ENCODE measurements around the gene DOCK4.

DOCK4 gene

GRCh38 chr7:112031689-112032088 is 174.5 kb downstream of the DOCK4 start:
- no peaks in the 10 kb centered on the region for H3K9me3 ChIP-seq (ENCODE audit: severe bottlenecking)
- H3K4me3 ChIP-seq (ENCODE audit: low read depth, low read length), result no peak overlapping the region
- no peak overlapping the region for H3K27ac ChIP-seq
- H3K36me3 ChIP-seq, result no peaks in the 10 kb centered on the region
- no peak for DNase-seq
- no peaks in the 10 kb centered on the region for H3K27me3 ChIP-seq (ENCODE audit: insufficient read depth, low read depth, severe bottlenecking)
- TF ChIP-seq CTCF (IDR thresholded peaks at IDR 0.05; ENCODE audit: low read depth, low read length), result no peak

GRCh38 chr7:112025556-112025955 is 180.6 kb downstream of the DOCK4 start:
- no peak for TF ChIP-seq CTCF (IDR thresholded peaks at IDR 0.05; ENCODE audit: low read depth, low read length)
- DNase-seq, result no peak

DNA sequence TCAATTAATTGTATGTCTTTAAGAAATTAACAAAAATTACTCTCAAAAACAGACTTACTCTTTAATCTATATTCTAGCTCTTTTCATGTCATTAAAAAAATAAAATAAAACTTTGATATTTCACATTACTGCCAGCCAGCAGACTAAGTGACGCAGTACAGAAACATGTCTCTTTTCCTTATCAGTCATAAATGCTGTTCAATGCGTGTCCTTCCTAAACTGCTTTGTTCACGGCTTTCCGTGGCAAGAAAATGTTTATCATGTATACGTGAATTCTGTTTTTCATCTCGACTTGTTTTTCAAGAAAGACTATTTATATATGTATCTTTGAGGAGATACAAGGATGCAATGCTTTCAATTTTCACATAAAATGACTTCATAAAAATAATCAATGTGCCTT is 182.4 kb downstream of the DOCK4 start:
- no peak for DNase-seq
- Histone ChIP-seq H3K27ac (no peak overlapping the region), H3K36me3 (no peaks in the 10 kb centered on the region), H3K27me3 (ENCODE audit: insufficient read depth, low read depth, severe bottlenecking) (no peaks in the 10 kb centered on the region), H3K4me3 (ENCODE audit: low read depth, low read length) (no peak overlapping the region), H3K9me3 (ENCODE audit: severe bottlenecking) (no peaks in the 10 kb centered on the region)
- no peak for TF ChIP-seq CTCF (IDR thresholded peaks at IDR 0.05; ENCODE audit: low read depth, low read length)

More at GRCh38 chr7:112025556-112025955, 180.6 kb downstream of the DOCK4 start:
- H3K36me3 ChIP-seq, result no peaks in the 10 kb centered on the region
- H3K4me3 ChIP-seq (ENCODE audit: low read depth, low read length), result no peak overlapping the region
- no peaks in the 10 kb centered on the region for H3K9me3 ChIP-seq (ENCODE audit: severe bottlenecking)
- no peaks in the 10 kb centered on the region for H3K27me3 ChIP-seq (ENCODE audit: insufficient read depth, low read depth, severe bottlenecking)
- H3K27ac ChIP-seq, result no peak overlapping the region

- no peak for TF ChIP-seq CTCF (IDR thresholded peaks at IDR 0.05; ENCODE audit: low read depth, low read length)
- no peaks in the 10 kb centered on the region for H3K9me3 ChIP-seq (ENCODE audit: severe bottlenecking)
- DNase-seq, result no peak
These were observed 182.9 kb downstream of the DOCK4 start for GRCh38 chr7:112023282-112023681.

DNA sequence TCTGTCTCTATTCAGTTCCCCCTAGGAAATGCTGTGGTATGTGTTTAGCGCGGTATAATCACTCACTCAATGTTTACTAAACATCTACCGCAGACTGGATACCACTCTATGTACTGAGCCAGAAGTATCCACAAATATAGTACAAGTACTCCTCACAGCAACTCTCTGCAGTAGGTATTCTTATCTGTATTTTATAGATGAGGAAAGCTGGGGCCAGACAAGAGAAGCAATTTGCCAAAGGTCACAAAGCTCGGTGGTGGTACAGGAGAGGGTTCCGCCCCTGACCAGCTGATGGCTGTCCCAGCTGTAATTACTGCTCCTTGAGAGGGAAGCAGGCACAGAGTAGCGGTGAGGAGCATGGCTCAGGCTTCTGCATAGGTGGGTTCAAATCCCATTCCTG is 184.1 kb downstream of the DOCK4 start:
- no peaks in the 10 kb centered on the region for H3K27me3 ChIP-seq (ENCODE audit: insufficient read depth, low read depth, severe bottlenecking)
- no peak for TF ChIP-seq CTCF (IDR thresholded peaks at IDR 0.05; ENCODE audit: low read depth, low read length)
- H3K9me3 ChIP-seq (ENCODE audit: severe bottlenecking), result no peaks in the 10 kb centered on the region
- no peak overlapping the region for H3K4me3 ChIP-seq (ENCODE audit: low read depth, low read length)
- DNase-seq, result no peak
- H3K36me3 ChIP-seq, result no peaks in the 10 kb centered on the region
- H3K27ac ChIP-seq, result no peak overlapping the region

More at GRCh38 chr7:112023282-112023681, 182.9 kb downstream of the DOCK4 start:
- no peaks in the 10 kb centered on the region for H3K36me3 ChIP-seq
- no peak overlapping the region for H3K4me3 ChIP-seq (ENCODE audit: low read depth, low read length)
- no peak overlapping the region for H3K27ac ChIP-seq
- H3K27me3 ChIP-seq (ENCODE audit: insufficient read depth, low read depth, severe bottlenecking), result no peaks in the 10 kb centered on the region

DNA sequence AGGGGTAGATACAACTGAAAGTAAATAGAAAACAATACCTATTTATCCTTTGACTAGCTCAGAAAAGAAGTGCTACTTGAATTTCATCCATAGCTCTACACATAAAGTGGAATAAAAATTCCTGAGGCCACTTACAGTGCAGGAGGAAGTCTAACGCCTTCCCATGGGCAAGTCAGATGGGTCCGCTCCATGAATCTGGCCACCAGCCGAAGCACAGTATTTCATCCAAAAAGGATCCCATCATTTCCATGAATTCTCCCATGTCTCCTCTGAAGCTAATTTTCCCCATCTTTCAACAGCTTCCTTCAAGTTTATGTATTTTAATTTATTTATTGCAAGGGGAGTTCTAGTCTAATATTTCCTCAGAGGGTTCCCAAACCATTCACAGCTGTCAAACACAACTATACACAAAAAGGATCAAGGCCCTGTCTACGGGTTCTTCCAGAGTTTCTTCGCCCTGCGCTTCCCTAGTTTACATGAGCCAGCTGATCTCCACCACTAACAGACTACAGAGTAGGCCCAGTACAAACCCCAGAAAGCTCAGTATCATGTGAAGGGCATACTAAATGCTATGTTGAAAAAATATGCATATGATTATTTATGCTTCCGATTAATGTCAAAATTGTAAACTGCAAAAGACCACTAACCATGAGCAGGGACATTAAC is 184.7 kb downstream of the DOCK4 start:
- TF ChIP-seq CTCF (IDR thresholded peaks at IDR 0.05; ENCODE audit: low read depth, low read length), result no peak
- H3K36me3 ChIP-seq, result no peaks in the 10 kb centered on the region

More for the DNA sequence above, 184.7 kb downstream of the DOCK4 start:
- no peak overlapping the region for H3K27ac ChIP-seq
- H3K27me3 ChIP-seq (ENCODE audit: insufficient read depth, low read depth, severe bottlenecking), result no peaks in the 10 kb centered on the region
- DNase-seq, result no peak
- no peak overlapping the region for H3K4me3 ChIP-seq (ENCODE audit: low read depth, low read length)
- H3K9me3 ChIP-seq (ENCODE audit: severe bottlenecking), result no peaks in the 10 kb centered on the region

Data from WERI-Rb-1 (cell line).